ENCODE measurements around the gene ZNF18.
A peak's percentile ranks its signal among the peaks of the same experiment; 100 is the strongest.

Gene ZNF18

DNA sequence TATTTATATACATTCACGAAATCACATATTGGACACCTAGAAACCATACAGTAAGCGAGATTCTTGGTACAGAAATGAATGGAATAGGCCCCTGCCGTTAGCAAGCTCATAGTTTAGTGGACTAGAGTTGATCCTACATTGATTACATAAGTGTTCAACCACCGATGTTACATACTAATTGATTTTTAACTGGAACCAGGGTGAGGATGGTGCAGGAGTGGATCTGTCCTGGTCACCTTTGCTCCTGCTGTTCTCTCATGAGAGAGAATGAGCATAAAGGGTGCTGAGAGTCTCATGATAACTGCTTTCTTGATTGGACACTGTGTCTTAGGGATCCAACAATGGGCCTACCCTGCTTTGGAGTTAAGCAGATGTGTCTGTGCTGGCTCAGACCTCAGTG lies 37.3 kb upstream of the ZNF18 start:
- no peak for DNase-seq (ENCODE audit: low spot score)

DNA sequence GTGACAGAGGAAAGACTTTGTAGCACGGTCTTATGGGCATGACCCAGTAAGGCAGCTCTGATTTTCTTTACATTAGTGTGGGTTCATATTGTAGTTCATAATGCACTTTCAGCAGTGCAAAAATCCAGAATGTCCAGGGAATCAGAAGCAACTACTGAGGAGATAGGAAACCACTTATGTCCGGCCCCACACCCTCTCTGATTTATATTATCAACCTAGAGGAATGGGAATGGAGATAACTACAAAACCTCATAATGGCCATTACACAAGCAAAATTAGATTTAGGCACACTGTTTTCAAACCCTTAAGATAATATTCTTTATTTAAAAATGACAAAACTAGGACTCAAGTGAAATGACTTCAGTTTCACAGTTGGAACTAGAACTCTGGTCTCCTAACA lies 31.3 kb upstream of the ZNF18 start:
- no peak for TF ChIP-seq CTCF (IDR thresholded peaks at IDR 0.05)
- no peak overlapping the region for H3K27ac ChIP-seq
- no peak for DNase-seq (ENCODE audit: low spot score)

More for the DNA sequence above, 37.3 kb upstream of the ZNF18 start:
- TF ChIP-seq CTCF (IDR thresholded peaks at IDR 0.05), result no peak
- no peak overlapping the region for H3K27ac ChIP-seq
- no peak overlapping the region for H3K4me3 ChIP-seq

DNA sequence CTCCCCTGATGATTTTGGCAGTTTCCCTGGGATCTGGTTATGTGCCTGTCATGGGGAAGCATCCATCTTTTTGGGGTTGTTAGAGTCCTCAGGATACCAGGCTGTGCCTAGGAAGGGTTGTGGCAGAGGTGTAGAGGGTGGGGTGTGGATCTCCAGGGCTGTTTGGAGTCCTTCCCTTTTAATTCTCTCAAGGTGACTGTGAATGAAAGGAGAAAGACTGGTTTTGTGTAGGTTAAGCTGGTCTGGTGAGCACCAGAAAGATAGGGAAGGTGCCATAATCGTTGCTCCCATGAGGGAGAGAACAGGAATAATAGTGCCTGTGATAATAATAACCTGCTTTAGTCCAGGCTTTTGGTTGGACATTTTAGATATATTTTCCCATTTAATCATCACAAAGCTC lies 30.4 kb upstream of the ZNF18 start:
- H3K4me3 ChIP-seq, result no peak overlapping the region
- H3K27ac ChIP-seq, result no peak overlapping the region
- no peak for DNase-seq (ENCODE audit: low spot score)
- TF ChIP-seq CTCF (IDR thresholded peaks at IDR 0.05), result no peak

More for the DNA sequence above, 31.3 kb upstream of the ZNF18 start:
- no peak overlapping the region for H3K4me3 ChIP-seq

DNA sequence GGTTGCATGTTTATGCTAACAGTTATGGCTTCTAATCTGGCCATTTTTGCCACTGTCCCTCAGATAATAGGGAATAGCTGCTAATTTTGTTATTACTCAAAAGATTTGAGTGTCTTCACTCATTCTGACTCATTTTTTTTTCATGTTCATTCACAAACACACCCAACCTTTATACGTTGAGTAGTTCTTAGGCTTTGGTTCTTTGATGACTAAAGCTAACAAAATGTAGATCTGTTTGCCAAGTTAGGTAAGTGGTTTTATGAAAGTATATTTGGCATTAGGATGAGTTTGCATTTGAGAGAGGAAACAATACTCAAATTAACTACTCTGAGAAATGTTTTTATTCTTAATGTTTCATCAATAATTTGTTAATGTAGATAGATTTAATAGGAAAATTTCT lies 27.1 kb upstream of the ZNF18 start:
- Histone ChIP-seq H3K27ac (no peak overlapping the region), H3K4me3 (no peak overlapping the region)
- no peak for TF ChIP-seq CTCF (IDR thresholded peaks at IDR 0.05)
- DNase-seq (ENCODE audit: low spot score), result no peak

DNA sequence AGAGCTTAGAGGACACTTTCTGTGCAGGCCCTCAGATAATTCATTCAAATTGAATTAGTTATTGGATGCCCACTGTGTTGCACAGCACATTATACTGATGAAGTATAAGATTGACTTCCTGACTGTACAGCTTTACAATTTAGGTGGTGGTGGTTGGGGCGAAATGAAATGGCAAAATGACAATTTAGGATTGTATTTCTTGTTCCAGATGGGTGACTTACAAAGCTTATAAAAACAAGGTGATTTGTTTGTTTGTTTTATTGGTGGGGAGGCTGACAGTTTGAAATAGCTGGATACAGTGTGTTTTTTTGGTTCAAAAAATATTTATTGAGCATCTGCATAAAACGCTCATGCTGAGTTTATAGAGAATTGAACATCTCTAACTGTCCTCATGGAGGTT lies 25.0 kb upstream of the ZNF18 start:
- Histone ChIP-seq H3K27ac (no peak overlapping the region), H3K4me3 (no peak overlapping the region)
- no peak for TF ChIP-seq CTCF (IDR thresholded peaks at IDR 0.05)
- DNase-seq (ENCODE audit: low spot score), result no peak

DNA sequence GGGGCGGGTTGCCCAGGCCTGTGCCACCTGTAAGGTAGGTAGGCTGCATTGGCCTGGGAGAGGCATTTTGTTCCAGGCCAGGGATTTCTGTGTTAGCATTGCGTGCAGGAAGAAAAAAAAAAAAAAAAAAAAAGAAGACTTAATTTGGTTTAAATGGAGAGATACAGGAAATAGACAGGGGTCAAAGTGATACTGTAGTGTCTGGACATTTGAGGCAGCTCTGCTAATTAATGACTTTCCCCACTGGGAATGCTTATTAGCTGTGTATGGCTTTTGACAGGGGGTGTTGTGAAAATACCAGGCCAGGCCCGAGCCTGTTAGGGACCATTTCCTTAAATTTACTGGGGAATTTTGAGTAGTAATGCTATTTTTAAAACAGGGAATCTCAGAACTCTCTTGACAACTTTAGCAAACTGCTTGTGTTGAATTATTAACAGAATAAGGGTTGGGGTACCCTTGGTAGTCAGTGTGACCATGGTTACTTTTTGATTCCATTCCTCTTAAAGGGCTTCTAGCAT lies 24.4 kb upstream of the ZNF18 start:
- H3K27ac ChIP-seq, result peak overlapping the region; percentile 83 to 93
- no peak for TF ChIP-seq CTCF (IDR thresholded peaks at IDR 0.05)
- H3K4me3 ChIP-seq, result peak overlapping the region; percentile 98
- DNase-seq (ENCODE audit: low spot score), result no peak
